ENCODE measurements around the gene RALGDS.

DNA sequence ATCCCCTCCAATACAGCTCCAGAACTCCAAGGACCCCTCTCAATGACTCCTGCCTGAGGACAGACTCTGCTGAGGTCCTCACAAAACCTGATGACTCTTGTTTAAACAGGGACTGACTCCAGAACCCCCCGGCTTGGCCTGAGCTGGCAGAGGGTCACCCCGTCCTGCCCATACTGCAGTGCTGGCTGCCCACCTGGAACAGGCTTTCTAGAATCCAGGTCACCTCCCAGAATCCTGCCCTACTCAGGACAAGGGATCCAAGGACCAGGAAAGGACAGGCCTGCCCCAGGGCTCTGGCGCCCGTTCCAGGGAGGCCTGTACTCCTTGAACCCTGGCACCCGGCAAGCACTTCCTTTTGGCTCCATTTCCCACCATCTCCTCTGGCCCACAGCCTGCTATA lies 22.2 kb downstream of the RALGDS start:
- TF ChIP-seq CTCF (IDR thresholded peaks at IDR 0.05): no peak
- no peak for TF ChIP-seq POLR2A (IDR thresholded peaks at IDR 0.05)
